Body of pancreas (tissue), 4 donors: Measurements from ENCODE around the gene RHOXF1. TPM values are rescaled to one million over a fixed set of nuclear protein-coding genes. Genes with fewer than 3 reads are reported as not detected.
A peak's percentile ranks its signal among the peaks of the same experiment; 100 is the strongest.
"Not testable (repeated sequence)": the region's sequence is repeated elsewhere in the genome, so short reads cannot be mapped to it uniquely, and the experiment has no call there.

Experiments
- ATAC-seq: fragments of 150-250 bp; one replicate; pipeline ENCODE4 v1.9.1; 2016
- DNase-seq, 4 donors: peaks; one replicate each; pipeline ENCODE4 v3.0.0-alpha.2; 2019
- H3K27ac ChIP-seq, 4 donors: fragments of 200-600 bp; sonication (generic); 1 replicate in 3 of 4; 2 replicates in 1 of 4; pipeline versions ENCODE4 v1.5.1 to v1.6.1; 2016 to 2019; ENCODE audit warnings: mild to moderate bottlenecking in 1 of 4, mixed read lengths in 1 of 4, moderate library complexity in 1 of 4
- H3K27me3 ChIP-seq, 2 donors: fragments of 200-600 bp; sonication (generic); one replicate each; pipeline ENCODE4 v1.6.0; 2016; ENCODE audit warnings: mild to moderate bottlenecking in 1 of 2
- H3K36me3 ChIP-seq, 2 donors: fragments of 200-600 bp; sonication (generic); replicated peaks in 1 of 2; 2 replicates each; pipeline ENCODE4 v1.5.1; 2016; ENCODE audit warnings: low read depth in 2 of 2; ENCODE audit not compliant: insufficient read depth in 1 of 2
- H3K4me1 ChIP-seq: fragments of 200-600 bp; sonication (generic); one replicate; pipeline ENCODE4 v1.6.0; 2016
- H3K4me3 ChIP-seq, 2 donors: fragments of 200-600 bp; sonication (generic); 1 replicate in 1 of 2; 2 replicates in 1 of 2; pipeline ENCODE4 v1.5.1; 2016 to 2019
- H3K9me3 ChIP-seq, 3 donors: fragments of 200-600 bp; sonication (generic); 1 replicate in 2 of 3; 2 replicates in 1 of 3; pipeline ENCODE4 v1.5.1; 2016
- CTCF ChIP-seq, 7 experiments: fragments of 450-650 bp in 4 of 7; fragments of 200-600 bp in 3 of 7; sonication (generic) in 3 of 7; IDR thresholded peaks; one replicate each; pipeline ENCODE4 v1.5.1; 2016 to 2019; ENCODE audit warnings: antibody characterized with exemption in 7 of 7
- POLR2A ChIP-seq, 3 donors: fragments of 450-650 bp; IDR thresholded peaks; one replicate each; pipeline ENCODE4 v1.6.1; 2016; ENCODE audit warnings: antibody characterized with exemption in 3 of 3, mild to moderate bottlenecking in 2 of 3
- WGBS, 2 donors: methylation state at CpG; one replicate each; pipeline ENCODE4 v1.1.5; 2017; 5-methylcytosine and 5-hydroxymethylcytosine counted together
- intact Hi-C: fragments of 100-400 bp; cut with DNase I; formaldehyde crosslinking; loops from one replicate; pipeline ENCODE4 v1.15.1; 2023
- total RNA-seq, 2 donors: library from RNA; depleted of rRNA; stranded (reverse); fragments of >200 nt; gene quantifications; one replicate each; pipeline ENCODE4 v1.1.0, GENCODE V29; 2016

Gene RHOXF1
- total RNA-seq, 2 donors from 2014 or later: not detected

GRCh38 chrX:120136840-120137239, 21.1 kb upstream of the RHOXF1 start:
- Histone ChIP-seq H3K4me1 (no peaks in the 10 kb centered on the region), H3K36me3 (no peaks in the 10 kb centered on the region), H3K27me3 (no peaks in the 10 kb centered on the region), H3K9me3 (no peaks in the 10 kb centered on the region), H3K4me3 (no peak overlapping the region), H3K27ac (no peak overlapping the region)
- 40 to 55% methylated on average over 3 of the region's 3 CpGs for WGBS, 2 donors
- no peak for DNase-seq
- intact Hi-C loops: no loop called here
- TF ChIP-seq CTCF (IDR thresholded peaks at IDR 0.05) (no peak), POLR2A (IDR thresholded peaks at IDR 0.05) (no peak)
- no peak for ATAC-seq

- H3K36me3 ChIP-seq: no peaks in the 10 kb centered on the region
- no peak overlapping the region for H3K4me3 ChIP-seq
- TF ChIP-seq POLR2A (IDR thresholded peaks at IDR 0.05): no peak
- no peak for TF ChIP-seq CTCF (IDR thresholded peaks at IDR 0.05)
- ATAC-seq: no peak
- no peaks in the 10 kb centered on the region for H3K4me1 ChIP-seq
- no peaks in the 10 kb centered on the region for H3K27me3 ChIP-seq
- no peak overlapping the region for H3K27ac ChIP-seq
- no peak for DNase-seq
- H3K9me3 ChIP-seq: no peaks in the 10 kb centered on the region
- 28 to 100% methylated on average over 1 to 5 of the region's 6 CpGs for WGBS, 2 donors
- intact Hi-C loops: no loop called here
These were observed 20.4 kb upstream of the RHOXF1 start for GRCh38 chrX:120136128-120136527.

- intact Hi-C loops, H3K36me3 ChIP-seq, H3K4me3 ChIP-seq, H3K9me3 ChIP-seq, DNase-seq, H3K27ac ChIP-seq, H3K4me1 ChIP-seq, H3K27me3 ChIP-seq, ATAC-seq: not testable (repeated sequence)
- 85 to 94% methylated on average over 5 of the region's 5 CpGs for WGBS, 2 donors
These were observed 12.7 kb upstream of the RHOXF1 start for GRCh38 chrX:120128306-120128846.

GRCh38 chrX:120125444-120125843, 9.7 kb upstream of the RHOXF1 start:
- Histone ChIP-seq H3K27me3 (no peaks in the 10 kb centered on the region), H3K36me3 (no peaks in the 10 kb centered on the region), H3K4me3 (no peak overlapping the region), H3K4me1 (no peaks in the 10 kb centered on the region), H3K9me3 (no peaks in the 10 kb centered on the region), H3K27ac (no peak overlapping the region)
- ATAC-seq (no peak), DNase-seq (peak in 1 of 4 donors; percentile 5)
- intact Hi-C loops: no loop called here
- 79 to 90% methylated on average over 2 of the region's 3 CpGs for WGBS, 2 donors
- TF ChIP-seq CTCF (IDR thresholded peaks at IDR 0.05) (no peak), POLR2A (IDR thresholded peaks at IDR 0.05) (no peak)

GRCh38 chrX:120120223-120120622, 4.5 kb upstream of the RHOXF1 start:
- no peaks in the 10 kb centered on the region for H3K36me3 ChIP-seq
- H3K27me3 ChIP-seq: no peaks in the 10 kb centered on the region
- intact Hi-C loops: no loop called here
- 50 to 71% methylated on average over 5 to 8 of the region's 12 CpGs for WGBS, 2 donors
- H3K9me3 ChIP-seq: no peaks in the 10 kb centered on the region
- H3K4me3 ChIP-seq: no peak overlapping the region
- H3K4me1 ChIP-seq: no peaks in the 10 kb centered on the region
- ATAC-seq (no peak), DNase-seq (no peak)
- H3K27ac ChIP-seq: no peak overlapping the region
- TF ChIP-seq POLR2A (IDR thresholded peaks at IDR 0.05) (no peak), CTCF (IDR thresholded peaks at IDR 0.05) (no peak)
